ENCODE results near the gene DDX31. TPM values are rescaled to one million over a fixed set of nuclear protein-coding genes. Genes with fewer than 3 reads are reported as not detected.

The DDX31 gene
- total RNA-seq, 1 experiment from 2014 or later = 21.8 TPM

DNA sequence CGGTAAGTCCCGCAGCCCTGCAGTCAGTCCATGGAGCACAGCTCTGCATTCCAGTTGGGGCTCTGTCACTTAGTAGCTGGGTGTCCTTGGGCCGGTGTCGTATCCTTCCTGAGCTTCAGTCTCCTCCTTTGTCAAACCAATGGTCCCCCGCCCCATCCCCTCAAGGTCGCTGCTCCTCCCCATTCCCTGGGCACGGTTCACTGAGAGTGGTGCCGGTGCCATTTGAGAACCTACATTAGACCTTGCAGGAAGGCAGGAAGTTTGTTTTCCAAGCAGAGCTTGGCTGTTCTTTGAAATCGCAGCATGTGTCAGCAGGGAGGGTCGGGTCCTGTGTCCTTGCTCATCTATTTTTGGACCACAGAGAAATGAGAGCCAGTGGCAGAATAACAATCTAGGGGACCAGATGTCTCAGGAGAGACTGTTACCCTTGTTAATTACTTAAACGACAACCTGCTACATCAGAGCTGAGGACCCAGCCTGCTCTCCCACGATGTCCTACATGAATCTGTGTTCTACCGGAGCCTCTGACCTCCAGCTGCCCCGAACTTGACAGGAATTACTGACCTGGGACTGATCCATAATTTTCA lies 109.1 kb downstream of the DDX31 start:
- Histone ChIP-seq H3K4me2 (ENCODE audit: low read depth, low read length, poor library complexity, severe bottlenecking) (no peak overlapping the region), H3K9me2 (replicated peaks; ENCODE audit: insufficient read depth, low read length) (no peaks in the 10 kb centered on the region), H2AFZ (ENCODE audit: low read length) (no peak overlapping the region), H3K36me3 (ENCODE audit: insufficient read depth, low read length) (no peaks in the 10 kb centered on the region), H3K9me3 (ENCODE audit: low read length) (no peaks in the 10 kb centered on the region), H3K27me3 (ENCODE audit: low read length) (no peaks in the 10 kb centered on the region), H3K9ac (ENCODE audit: low read length) (no peak overlapping the region), H3K79me2 (ENCODE audit: low read length) (no peaks in the 10 kb centered on the region), H3K4me1 (ENCODE audit: low read length) (no peaks in the 10 kb centered on the region), H3K27ac (ENCODE audit: low read length) (no peak overlapping the region), H4K20me1 (ENCODE audit: insufficient read depth, low read depth, low read length) (no peaks in the 10 kb centered on the region), H3K4me3 (ENCODE audit: low read length) (no peak overlapping the region)
- no peak for DNase-seq

DNA sequence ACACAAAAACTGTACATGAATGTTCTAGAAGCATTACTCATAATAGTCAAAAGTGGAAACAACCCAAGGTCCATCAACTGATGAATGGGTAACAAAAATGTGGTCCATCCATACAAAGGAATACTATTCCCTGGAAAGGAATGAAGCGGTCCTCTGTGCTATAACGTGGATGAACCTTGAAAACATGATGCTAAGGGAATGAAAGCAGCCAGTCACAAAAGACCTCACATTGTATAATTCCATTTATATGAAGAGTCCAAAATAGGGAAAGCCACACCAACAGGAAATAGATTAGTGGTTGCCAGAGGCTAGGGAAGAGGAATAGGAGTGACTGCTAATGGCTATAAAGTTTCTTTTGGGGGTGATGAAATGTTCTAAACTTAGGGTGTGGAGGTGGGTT lies 110.1 kb downstream of the DDX31 start:
- DNase-seq = no peak
- H3K9me3 ChIP-seq (ENCODE audit: low read length) = no peaks in the 10 kb centered on the region
- no peaks in the 10 kb centered on the region for H3K4me1 ChIP-seq (ENCODE audit: low read length)
- no peaks in the 10 kb centered on the region for H3K79me2 ChIP-seq (ENCODE audit: low read length)
- no peaks in the 10 kb centered on the region for H3K27me3 ChIP-seq (ENCODE audit: low read length)
- no peak overlapping the region for H3K27ac ChIP-seq (ENCODE audit: low read length)
- no peak overlapping the region for H2AFZ ChIP-seq (ENCODE audit: low read length)
- no peaks in the 10 kb centered on the region for H3K36me3 ChIP-seq (ENCODE audit: insufficient read depth, low read length)
- H4K20me1 ChIP-seq (ENCODE audit: insufficient read depth, low read depth, low read length) = no peaks in the 10 kb centered on the region
- no peak overlapping the region for H3K4me2 ChIP-seq (ENCODE audit: low read depth, low read length, poor library complexity, severe bottlenecking)
- no peaks in the 10 kb centered on the region for H3K9me2 ChIP-seq (replicated peaks; ENCODE audit: insufficient read depth, low read length)
- no peak overlapping the region for H3K4me3 ChIP-seq (ENCODE audit: low read length)
- no peak overlapping the region for H3K9ac ChIP-seq (ENCODE audit: low read length)

DNA sequence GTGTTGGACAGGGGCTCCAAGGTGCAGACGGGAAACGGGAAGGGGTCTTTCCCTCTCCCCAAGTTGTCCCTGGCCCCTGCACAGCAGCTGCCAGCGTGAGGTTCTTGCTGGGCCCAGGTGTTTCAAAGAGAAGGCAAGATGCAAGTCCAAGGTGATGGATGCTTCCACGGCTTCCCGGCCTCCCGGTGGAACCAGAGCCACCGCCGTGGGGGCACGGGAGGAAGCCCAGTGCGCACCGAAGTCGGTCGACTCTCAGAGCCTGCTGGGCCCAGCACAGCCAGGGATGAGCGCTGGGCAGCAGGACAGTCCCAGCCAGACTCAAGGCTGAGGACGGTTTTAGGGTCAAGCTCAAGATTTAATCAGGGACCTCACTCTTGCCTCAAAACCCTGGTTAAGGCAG lies 112.6 kb downstream of the DDX31 start:
- H2AFZ ChIP-seq (ENCODE audit: low read length) = no peak overlapping the region
- H3K4me2 ChIP-seq (ENCODE audit: low read depth, low read length, poor library complexity, severe bottlenecking) = no peak overlapping the region
- H3K36me3 ChIP-seq (ENCODE audit: insufficient read depth, low read length) = no peaks in the 10 kb centered on the region
- H4K20me1 ChIP-seq (ENCODE audit: insufficient read depth, low read depth, low read length) = no peaks in the 10 kb centered on the region
- H3K4me1 ChIP-seq (ENCODE audit: low read length) = no peaks in the 10 kb centered on the region
- H3K9me2 ChIP-seq (replicated peaks; ENCODE audit: insufficient read depth, low read length) = no peaks in the 10 kb centered on the region
- no peaks in the 10 kb centered on the region for H3K27me3 ChIP-seq (ENCODE audit: low read length)
- no peak overlapping the region for H3K9ac ChIP-seq (ENCODE audit: low read length)
- H3K9me3 ChIP-seq (ENCODE audit: low read length) = no peaks in the 10 kb centered on the region
- no peak overlapping the region for H3K27ac ChIP-seq (ENCODE audit: low read length)
- no peak for DNase-seq
- no peaks in the 10 kb centered on the region for H3K79me2 ChIP-seq (ENCODE audit: low read length)
- H3K4me3 ChIP-seq (ENCODE audit: low read length) = no peak overlapping the region

- no peak for DNase-seq
- H2AFZ ChIP-seq (ENCODE audit: low read length) = no peak overlapping the region
- H4K20me1 ChIP-seq (ENCODE audit: insufficient read depth, low read depth, low read length) = no peaks in the 10 kb centered on the region
- no peak overlapping the region for H3K4me3 ChIP-seq (ENCODE audit: low read length)
- H3K9me3 ChIP-seq (ENCODE audit: low read length) = no peaks in the 10 kb centered on the region
- H3K36me3 ChIP-seq (ENCODE audit: insufficient read depth, low read length) = no peaks in the 10 kb centered on the region
- H3K4me2 ChIP-seq (ENCODE audit: low read depth, low read length, poor library complexity, severe bottlenecking) = no peak overlapping the region
- H3K27ac ChIP-seq (ENCODE audit: low read length) = no peak overlapping the region
- no peak overlapping the region for H3K9ac ChIP-seq (ENCODE audit: low read length)
- no peaks in the 10 kb centered on the region for H3K79me2 ChIP-seq (ENCODE audit: low read length)
- no peaks in the 10 kb centered on the region for H3K4me1 ChIP-seq (ENCODE audit: low read length)
- H3K27me3 ChIP-seq (ENCODE audit: low read length) = no peaks in the 10 kb centered on the region
- no peaks in the 10 kb centered on the region for H3K9me2 ChIP-seq (replicated peaks; ENCODE audit: insufficient read depth, low read length)
Measured at GRCh38 chr9:132556714-132557113, 113.1 kb downstream of the DDX31 start.

- Histone ChIP-seq H4K20me1 (ENCODE audit: insufficient read depth, low read depth, low read length) (no peaks in the 10 kb centered on the region), H3K27me3 (ENCODE audit: low read length) (no peaks in the 10 kb centered on the region), H3K79me2 (ENCODE audit: low read length) (no peaks in the 10 kb centered on the region), H3K36me3 (ENCODE audit: insufficient read depth, low read length) (no peaks in the 10 kb centered on the region), H3K27ac (ENCODE audit: low read length) (no peak overlapping the region), H2AFZ (ENCODE audit: low read length) (no peak overlapping the region), H3K9me3 (ENCODE audit: low read length) (no peaks in the 10 kb centered on the region), H3K4me1 (ENCODE audit: low read length) (no peaks in the 10 kb centered on the region), H3K4me3 (ENCODE audit: low read length) (no peak overlapping the region), H3K9me2 (replicated peaks; ENCODE audit: insufficient read depth, low read length) (no peaks in the 10 kb centered on the region), H3K4me2 (ENCODE audit: low read depth, low read length, poor library complexity, severe bottlenecking) (no peak overlapping the region), H3K9ac (ENCODE audit: low read length) (no peak overlapping the region)
- DNase-seq = no peak
Measured at GRCh38 chr9:132556235-132556634, 113.5 kb downstream of the DDX31 start.

DNA sequence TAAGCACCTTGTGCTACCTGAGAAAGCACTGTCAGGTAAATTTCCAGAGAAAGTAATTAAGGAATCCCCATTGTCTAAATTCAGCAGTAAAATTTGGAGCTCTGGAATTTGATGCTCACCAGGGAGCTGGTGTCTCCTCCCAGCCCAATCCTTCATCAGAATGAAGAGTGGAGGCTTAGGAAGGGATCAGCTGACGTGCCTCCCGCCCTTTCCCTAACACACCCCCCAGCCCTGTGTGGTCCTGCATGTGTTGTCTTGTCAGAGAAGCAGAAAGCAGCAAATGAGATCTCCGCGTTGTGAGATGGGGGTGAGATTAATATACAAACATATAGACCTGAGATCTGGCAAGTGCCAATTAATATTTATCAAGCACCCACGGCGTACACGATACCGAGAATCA lies 114.3 kb downstream of the DDX31 start:
- Histone ChIP-seq H3K27ac (ENCODE audit: low read length) (no peak overlapping the region), H3K4me2 (ENCODE audit: low read depth, low read length, poor library complexity, severe bottlenecking) (no peak overlapping the region), H3K4me3 (ENCODE audit: low read length) (no peak overlapping the region), H3K27me3 (ENCODE audit: low read length) (no peaks in the 10 kb centered on the region), H3K4me1 (ENCODE audit: low read length) (no peaks in the 10 kb centered on the region), H3K9me2 (replicated peaks; ENCODE audit: insufficient read depth, low read length) (no peaks in the 10 kb centered on the region), H3K9me3 (ENCODE audit: low read length) (no peaks in the 10 kb centered on the region), H3K79me2 (ENCODE audit: low read length) (no peaks in the 10 kb centered on the region), H2AFZ (ENCODE audit: low read length) (no peak overlapping the region), H4K20me1 (ENCODE audit: insufficient read depth, low read depth, low read length) (no peaks in the 10 kb centered on the region), H3K36me3 (ENCODE audit: insufficient read depth, low read length) (no peaks in the 10 kb centered on the region), H3K9ac (ENCODE audit: low read length) (no peak overlapping the region)
- DNase-seq = no peak

DNA sequence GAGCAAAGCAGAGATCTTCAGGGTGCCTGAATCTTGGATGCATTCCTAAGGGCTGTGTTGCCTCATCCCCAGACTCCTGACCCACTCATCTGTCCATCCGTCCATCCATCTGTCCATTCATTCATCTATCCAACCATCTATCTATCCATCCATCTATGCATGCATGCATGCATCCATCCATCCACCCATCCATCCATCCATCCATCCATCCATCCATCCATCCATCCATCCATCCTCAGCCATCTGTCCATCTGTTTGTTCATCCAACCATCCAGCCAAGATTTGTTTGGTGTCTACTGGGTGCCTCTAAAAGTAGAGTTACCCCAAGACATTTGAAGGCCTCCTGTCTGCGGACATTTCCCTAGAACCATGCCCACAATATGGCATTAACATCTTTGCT lies 115.0 kb downstream of the DDX31 start:
- no peaks in the 10 kb centered on the region for H3K27me3 ChIP-seq (ENCODE audit: low read length)
- no peak overlapping the region for H2AFZ ChIP-seq (ENCODE audit: low read length)
- H3K27ac ChIP-seq (ENCODE audit: low read length) = no peak overlapping the region
- no peaks in the 10 kb centered on the region for H3K9me3 ChIP-seq (ENCODE audit: low read length)
- H3K79me2 ChIP-seq (ENCODE audit: low read length) = no peaks in the 10 kb centered on the region
- no peaks in the 10 kb centered on the region for H3K9me2 ChIP-seq (replicated peaks; ENCODE audit: insufficient read depth, low read length)
- no peak overlapping the region for H3K9ac ChIP-seq (ENCODE audit: low read length)
- H3K4me3 ChIP-seq (ENCODE audit: low read length) = no peak overlapping the region
- no peaks in the 10 kb centered on the region for H4K20me1 ChIP-seq (ENCODE audit: insufficient read depth, low read depth, low read length)
- H3K36me3 ChIP-seq (ENCODE audit: insufficient read depth, low read length) = no peaks in the 10 kb centered on the region
- H3K4me2 ChIP-seq (ENCODE audit: low read depth, low read length, poor library complexity, severe bottlenecking) = no peak overlapping the region
- peaks cover 6% of the 10 kb centered on the region for H3K4me1 ChIP-seq (ENCODE audit: low read length)
- no peak for DNase-seq

GRCh38 chr9:132552041-132552440 lies 117.7 kb downstream of the DDX31 start:
- Histone ChIP-seq H3K27me3 (ENCODE audit: low read length) (no peaks in the 10 kb centered on the region), H3K27ac (ENCODE audit: low read length) (no peak overlapping the region), H3K79me2 (ENCODE audit: low read length) (no peaks in the 10 kb centered on the region), H2AFZ (ENCODE audit: low read length) (no peak overlapping the region), H3K4me1 (ENCODE audit: low read length) (peaks cover 33% of the 10 kb centered on the region), H3K9ac (ENCODE audit: low read length) (no peak overlapping the region), H3K4me2 (ENCODE audit: low read depth, low read length, poor library complexity, severe bottlenecking) (no peak overlapping the region), H3K9me2 (replicated peaks; ENCODE audit: insufficient read depth, low read length) (no peaks in the 10 kb centered on the region), H3K4me3 (ENCODE audit: low read length) (no peak overlapping the region), H3K36me3 (ENCODE audit: insufficient read depth, low read length) (no peaks in the 10 kb centered on the region), H3K9me3 (ENCODE audit: low read length) (no peaks in the 10 kb centered on the region), H4K20me1 (ENCODE audit: insufficient read depth, low read depth, low read length) (no peaks in the 10 kb centered on the region)
- no peak for DNase-seq

DNA sequence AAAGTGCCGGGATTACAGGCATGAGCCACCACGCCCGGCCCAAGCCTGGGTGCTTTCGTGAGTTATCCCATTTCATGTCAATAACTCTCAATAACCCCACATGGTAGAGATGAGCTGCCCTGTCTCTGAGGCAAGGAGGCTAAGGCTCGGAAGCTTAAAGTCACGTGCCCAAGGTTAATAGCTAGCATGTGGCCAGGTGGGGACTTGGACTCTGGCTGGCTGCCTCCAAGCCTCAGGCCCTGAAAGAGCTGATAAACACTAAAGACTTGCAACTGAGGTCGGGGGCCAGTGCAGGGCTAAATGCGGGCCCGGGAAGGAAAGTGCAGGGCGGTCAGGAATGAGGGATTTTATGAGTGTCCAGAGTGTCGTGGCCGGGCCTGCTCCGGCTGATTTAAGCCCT lies 118.2 kb downstream of the DDX31 start:
- H3K27ac ChIP-seq (ENCODE audit: low read length) = no peak overlapping the region
- no peak overlapping the region for H3K4me3 ChIP-seq (ENCODE audit: low read length)
- H3K27me3 ChIP-seq (ENCODE audit: low read length) = no peaks in the 10 kb centered on the region
- no peaks in the 10 kb centered on the region for H3K9me3 ChIP-seq (ENCODE audit: low read length)
- no peaks in the 10 kb centered on the region for H4K20me1 ChIP-seq (ENCODE audit: insufficient read depth, low read depth, low read length)
- H3K4me2 ChIP-seq (ENCODE audit: low read depth, low read length, poor library complexity, severe bottlenecking) = no peak overlapping the region
- no peak overlapping the region for H2AFZ ChIP-seq (ENCODE audit: low read length)
- H3K9ac ChIP-seq (ENCODE audit: low read length) = no peak overlapping the region
- H3K79me2 ChIP-seq (ENCODE audit: low read length) = no peaks in the 10 kb centered on the region
- peaks cover 38% of the 10 kb centered on the region for H3K4me1 ChIP-seq (ENCODE audit: low read length)
- DNase-seq = no peak
- H3K9me2 ChIP-seq (replicated peaks; ENCODE audit: insufficient read depth, low read length) = no peaks in the 10 kb centered on the region
- H3K36me3 ChIP-seq (ENCODE audit: insufficient read depth, low read length) = no peaks in the 10 kb centered on the region

Data from Karpas-422 (cell line).